AG04450 (cell line): Measurements from ENCODE around the gene ELK1. TPM values are rescaled to one million over a fixed set of nuclear protein-coding genes. Genes with fewer than 3 reads are reported as not detected.

Experiments used
- CTCF ChIA-PET: fragments of 300-600, 350-600 bp; formaldehyde crosslinking; extraction: SDS; loops from one replicate; lab custom pipeline; 2022; ENCODE audit warnings: antibody characterized with exemption, inconsistent platforms; lab: Charles Lee
- POLR2A ChIA-PET: fragments of 350-600 bp; formaldehyde crosslinking; extraction: SDS; loops from one replicate; lab custom pipeline; 2021; ENCODE audit warnings: antibody characterized with exemption, inconsistent platforms; lab: Yijun Ruan, JAX
- DNase-seq: peaks from one replicate; pipeline ENCODE4 v3.0.0-alpha.2; 2011; ENCODE audit warnings: low read depth, low spot score
- H3K27ac ChIP-seq: one replicate; pipeline ENCODE4 v1.5.1; 2012; ENCODE audit warnings: low read depth, low read length, control low read depth
- H3K27me3 ChIP-seq: one replicate; pipeline ENCODE4 v1.6.0; 2012; ENCODE audit warnings: low read length; ENCODE audit not compliant: control insufficient read depth, insufficient read depth
- H3K4me3 ChIP-seq: 2 replicates; pipeline ENCODE4 v1.5.1; 2011; ENCODE audit warnings: mild to moderate bottlenecking, low read depth, low read length, control low read depth
- H3K9me3 ChIP-seq: 2 replicates; pipeline ENCODE4 v1.5.1; 2012; ENCODE audit warnings: low read length; ENCODE audit not compliant: control insufficient read depth, insufficient read depth
- polyA minus RNA-seq: library from RNA; depleted of rRNA, polyadenylated mRNA; stranded (reverse); fragments of >200 nt; gene quantifications from 2 replicates; pipeline ENCODE4 v1.2.3, GENCODE V29; 2011; rRNA and poly(A)+ RNA removed
- polyA plus RNA-seq: library from polyadenylated mRNA; depleted of rRNA; stranded (reverse); fragments of >200 nt; gene quantifications from 2 replicates; pipeline ENCODE4 v1.2.3, GENCODE V29; 2011; rRNA removed
- TF ChIP-seq, protein P1 (sequence below): IDR thresholded peaks from 2 replicates; pipeline ENCODE4 v1.5.1; 2011; ENCODE audit warnings: low read depth, low read length, control low read depth, inconsistent platforms

ELK1 gene, protein sequence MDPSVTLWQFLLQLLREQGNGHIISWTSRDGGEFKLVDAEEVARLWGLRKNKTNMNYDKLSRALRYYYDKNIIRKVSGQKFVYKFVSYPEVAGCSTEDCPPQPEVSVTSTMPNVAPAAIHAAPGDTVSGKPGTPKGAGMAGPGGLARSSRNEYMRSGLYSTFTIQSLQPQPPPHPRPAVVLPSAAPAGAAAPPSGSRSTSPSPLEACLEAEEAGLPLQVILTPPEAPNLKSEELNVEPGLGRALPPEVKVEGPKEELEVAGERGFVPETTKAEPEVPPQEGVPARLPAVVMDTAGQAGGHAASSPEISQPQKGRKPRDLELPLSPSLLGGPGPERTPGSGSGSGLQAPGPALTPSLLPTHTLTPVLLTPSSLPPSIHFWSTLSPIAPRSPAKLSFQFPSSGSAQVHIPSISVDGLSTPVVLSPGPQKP
- polyA plus RNA-seq (22.4 and 24.1 TPM in 2 replicates), polyA minus RNA-seq (32.2 and 36.9 TPM in 2 replicates)

DNA sequence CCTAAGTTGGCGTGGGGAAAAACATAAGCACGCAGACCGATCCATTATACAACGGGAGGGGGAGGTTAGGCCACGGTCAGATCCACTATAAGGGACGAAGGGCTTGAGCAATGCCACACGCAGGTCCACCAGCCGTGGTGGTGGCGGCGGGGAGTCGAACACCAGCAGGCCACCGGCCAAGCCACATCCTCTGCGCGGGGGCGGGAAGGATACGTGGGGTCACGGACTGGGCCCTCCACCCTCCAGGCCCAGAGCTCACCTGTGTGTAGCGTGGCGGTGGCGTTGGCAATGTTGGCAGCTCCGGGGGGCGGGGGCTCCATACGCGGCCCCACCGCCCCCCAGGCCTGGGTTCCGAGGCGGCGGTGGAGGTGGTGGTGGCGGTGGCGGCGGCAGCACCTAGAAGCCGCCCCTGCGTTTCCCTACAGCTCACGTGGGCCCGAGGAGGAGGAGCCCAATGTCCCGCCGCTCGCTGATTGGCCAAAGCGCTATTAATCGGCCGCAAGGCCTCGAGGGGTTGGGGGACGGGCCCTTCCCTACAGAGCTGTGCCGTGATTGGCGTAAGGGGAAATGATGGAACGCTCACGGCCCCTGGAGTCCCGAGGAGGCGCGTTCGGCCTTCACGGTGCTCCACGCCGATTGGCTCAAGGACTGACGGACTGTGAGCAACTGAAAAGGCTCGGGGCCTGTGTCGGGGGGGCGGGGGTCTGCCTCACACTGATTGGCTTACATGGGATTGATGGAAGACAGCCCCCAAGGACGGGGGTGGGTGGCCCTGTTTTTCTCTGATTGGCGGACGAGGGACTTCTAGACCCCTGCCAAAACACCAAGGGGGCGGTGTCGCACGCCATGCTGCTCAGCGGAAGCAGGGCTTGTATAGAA lies at the start of gene ELK1:
ELK1 (minus strand) TSS at position 400 of the 879 bp plus-strand sequence. CDS start 9,122 bp downstream, outside the sequence.
- no peaks in the 10 kb centered on the region for H3K27me3 ChIP-seq
- peak; percentile 97 for DNase-seq
- ChIA-PET CTCF (interaction anchor here (0.6 kb wide), 1 partner anchor 10 kb away, joined by 5 read pairs; no protein-coding TSS in a partner anchor), POLR2A (interaction anchor here (0.6 to 1.4 kb wide), 4 partner anchors 12 to 1393 kb away, joined by 6 to 9 read pairs (median 6); partner anchors contain the start of gene TFE3)
- TF ChIP-seq, protein P1, sequence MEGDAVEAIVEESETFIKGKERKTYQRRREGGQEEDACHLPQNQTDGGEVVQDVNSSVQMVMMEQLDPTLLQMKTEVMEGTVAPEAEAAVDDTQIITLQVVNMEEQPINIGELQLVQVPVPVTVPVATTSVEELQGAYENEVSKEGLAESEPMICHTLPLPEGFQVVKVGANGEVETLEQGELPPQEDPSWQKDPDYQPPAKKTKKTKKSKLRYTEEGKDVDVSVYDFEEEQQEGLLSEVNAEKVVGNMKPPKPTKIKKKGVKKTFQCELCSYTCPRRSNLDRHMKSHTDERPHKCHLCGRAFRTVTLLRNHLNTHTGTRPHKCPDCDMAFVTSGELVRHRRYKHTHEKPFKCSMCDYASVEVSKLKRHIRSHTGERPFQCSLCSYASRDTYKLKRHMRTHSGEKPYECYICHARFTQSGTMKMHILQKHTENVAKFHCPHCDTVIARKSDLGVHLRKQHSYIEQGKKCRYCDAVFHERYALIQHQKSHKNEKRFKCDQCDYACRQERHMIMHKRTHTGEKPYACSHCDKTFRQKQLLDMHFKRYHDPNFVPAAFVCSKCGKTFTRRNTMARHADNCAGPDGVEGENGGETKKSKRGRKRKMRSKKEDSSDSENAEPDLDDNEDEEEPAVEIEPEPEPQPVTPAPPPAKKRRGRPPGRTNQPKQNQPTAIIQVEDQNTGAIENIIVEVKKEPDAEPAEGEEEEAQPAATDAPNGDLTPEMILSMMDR = no peak
- no peaks in the 10 kb centered on the region; the same call in 1 of the 2 replicates for H3K9me3 ChIP-seq
- peak within 1 kb of the TSS; percentile 78 for H3K27ac ChIP-seq
- H3K4me3 ChIP-seq = peak within 1 kb of the TSS; percentile 76

DNA sequence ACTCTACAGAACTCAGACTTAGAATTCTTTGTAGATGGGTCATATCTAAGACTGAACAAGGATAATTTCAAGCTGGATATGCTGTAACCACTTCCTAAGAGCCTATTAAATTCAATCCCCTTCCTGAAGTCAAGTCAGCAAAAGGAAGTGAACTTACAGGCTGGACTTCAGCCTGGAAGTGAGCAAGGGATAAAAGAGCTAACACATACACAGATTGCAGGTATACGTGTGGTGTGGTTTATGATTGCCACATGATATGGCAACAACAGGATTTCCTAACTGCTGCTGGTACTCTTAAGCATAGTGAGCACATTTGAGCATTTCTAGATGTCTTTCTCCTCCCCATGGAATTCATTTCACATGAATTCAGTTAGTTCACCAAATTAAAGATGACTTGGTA lies 46.8 kb upstream of the ELK1 start:
- DNase-seq = no peak
- TF ChIP-seq, protein P1 = no peak
- POLR2A ChIA-PET = no interaction called here
- Histone ChIP-seq H3K9me3 (no peaks in the 10 kb centered on the region), H3K4me3 (no peak overlapping the region), H3K27me3 (no peaks in the 10 kb centered on the region), H3K27ac (no peak overlapping the region)
- CTCF ChIA-PET = no interaction called here

DNA sequence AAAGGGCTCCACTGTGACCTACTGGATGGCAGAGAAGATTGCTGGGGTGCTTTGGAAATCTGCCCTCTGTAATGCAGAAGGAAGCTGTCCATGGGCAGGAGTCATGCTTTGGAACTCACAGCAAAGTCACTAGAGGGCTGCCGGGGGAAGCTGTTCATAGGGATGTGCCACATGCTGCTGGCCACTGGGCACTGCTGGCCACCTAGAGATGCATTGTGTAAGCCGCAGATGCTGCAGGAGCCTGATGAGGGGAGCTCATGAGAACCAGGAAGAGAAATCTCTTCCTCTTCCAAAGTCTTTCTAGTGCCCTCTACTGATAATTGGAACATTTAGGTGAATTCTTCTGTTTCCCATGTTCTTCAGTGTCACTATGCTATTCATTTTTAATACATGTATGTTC lies 39.8 kb upstream of the ELK1 start:
- no peak overlapping the region for H3K4me3 ChIP-seq
- ChIA-PET POLR2A (no interaction called here), CTCF (no interaction called here)
- no peaks in the 10 kb centered on the region for H3K9me3 ChIP-seq
- no peaks in the 10 kb centered on the region for H3K27me3 ChIP-seq
- DNase-seq = no peak
- TF ChIP-seq, protein P1 = no peak
- H3K27ac ChIP-seq = no peak overlapping the region

DNA sequence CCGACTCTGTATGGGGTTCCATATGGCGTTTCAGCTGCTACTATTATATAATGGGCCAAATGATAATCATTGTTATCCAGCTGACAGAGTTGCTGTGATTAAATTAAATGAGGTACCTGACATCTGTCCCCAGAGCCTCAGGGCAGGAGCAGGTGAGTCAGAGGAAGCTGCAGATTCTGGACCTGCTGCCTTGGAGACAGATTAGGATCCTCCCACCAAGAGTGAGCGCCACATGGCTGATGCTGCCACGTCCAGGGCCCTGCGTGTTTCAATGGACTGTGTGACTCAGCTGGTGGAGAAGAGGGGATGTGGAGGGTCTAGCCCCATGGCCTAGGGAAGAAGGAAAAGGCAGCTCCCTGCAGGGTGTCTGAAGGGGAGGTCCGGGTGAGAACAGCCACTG lies 36.9 kb upstream of the ELK1 start:
- no peak overlapping the region for H3K27ac ChIP-seq
- H3K9me3 ChIP-seq = no peaks in the 10 kb centered on the region
- POLR2A ChIA-PET = no interaction called here
- no peak for DNase-seq
- CTCF ChIA-PET = no interaction called here
- H3K27me3 ChIP-seq = no peaks in the 10 kb centered on the region
- H3K4me3 ChIP-seq = no peak overlapping the region
- TF ChIP-seq, protein P1 = no peak
